Measurements from ENCODE around the gene ADARB2.

DNA sequence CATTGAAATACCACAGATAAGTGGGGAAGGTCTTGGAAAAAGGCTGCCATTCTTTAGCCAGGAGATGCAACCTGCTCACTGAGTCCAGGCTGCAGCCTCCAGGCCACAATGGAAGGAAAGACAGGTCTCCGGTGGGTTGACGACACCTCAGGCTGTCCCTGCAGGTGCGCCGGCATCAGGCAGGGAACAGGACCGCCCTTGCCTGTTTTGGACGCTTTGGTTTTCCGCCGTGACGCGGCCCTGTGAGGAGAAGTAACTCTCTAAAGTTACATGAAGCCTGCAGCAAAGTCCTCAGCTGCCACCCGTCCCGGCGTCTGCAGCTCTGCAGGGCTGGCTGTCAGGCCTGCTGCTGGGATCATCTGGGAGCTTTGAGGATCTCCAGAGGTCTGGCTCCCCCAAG lies 534.1 kb downstream of the ADARB2 start:
- no peak for TF ChIP-seq POLR2A (IDR thresholded peaks at IDR 0.05)
- TF ChIP-seq, protein P1, sequence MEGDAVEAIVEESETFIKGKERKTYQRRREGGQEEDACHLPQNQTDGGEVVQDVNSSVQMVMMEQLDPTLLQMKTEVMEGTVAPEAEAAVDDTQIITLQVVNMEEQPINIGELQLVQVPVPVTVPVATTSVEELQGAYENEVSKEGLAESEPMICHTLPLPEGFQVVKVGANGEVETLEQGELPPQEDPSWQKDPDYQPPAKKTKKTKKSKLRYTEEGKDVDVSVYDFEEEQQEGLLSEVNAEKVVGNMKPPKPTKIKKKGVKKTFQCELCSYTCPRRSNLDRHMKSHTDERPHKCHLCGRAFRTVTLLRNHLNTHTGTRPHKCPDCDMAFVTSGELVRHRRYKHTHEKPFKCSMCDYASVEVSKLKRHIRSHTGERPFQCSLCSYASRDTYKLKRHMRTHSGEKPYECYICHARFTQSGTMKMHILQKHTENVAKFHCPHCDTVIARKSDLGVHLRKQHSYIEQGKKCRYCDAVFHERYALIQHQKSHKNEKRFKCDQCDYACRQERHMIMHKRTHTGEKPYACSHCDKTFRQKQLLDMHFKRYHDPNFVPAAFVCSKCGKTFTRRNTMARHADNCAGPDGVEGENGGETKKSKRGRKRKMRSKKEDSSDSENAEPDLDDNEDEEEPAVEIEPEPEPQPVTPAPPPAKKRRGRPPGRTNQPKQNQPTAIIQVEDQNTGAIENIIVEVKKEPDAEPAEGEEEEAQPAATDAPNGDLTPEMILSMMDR (IDR thresholded peaks at IDR 0.05), result no peak
